BLaER1 treated with 17β-estradiol and CSF1 and Interleukin-3, amounts not matched to agents 10 nM and 100 nM (cell line): ENCODE results near the gene VMAC.

Experiments used
- H3K27ac ChIP-seq, 11 experiments: shearing (Covaris generic); formaldehyde crosslinking; 2 replicates each; pipeline ENCODE4 v1.8.1; 2022
- H3K27me3 ChIP-seq, 11 experiments: shearing (Covaris generic); formaldehyde crosslinking; 2 replicates each; pipeline ENCODE4 v1.8.1; 2022
- H3K36me3 ChIP-seq, 11 experiments: shearing (Covaris generic); formaldehyde crosslinking; 2 replicates each; pipeline ENCODE4 v1.8.1; 2022
- H3K4me1 ChIP-seq, 10 experiments: shearing (Covaris generic); formaldehyde crosslinking; 2 replicates each; pipeline ENCODE4 v1.8.1; 2022
- H3K4me2 ChIP-seq, 11 experiments: shearing (Covaris generic); formaldehyde crosslinking; 2 replicates each; pipeline ENCODE4 v1.8.1; 2022
- H3K4me3 ChIP-seq, 10 experiments: shearing (Covaris generic); formaldehyde crosslinking; 2 replicates each; pipeline ENCODE4 v1.8.1; 2022
- H3K9ac ChIP-seq, 11 experiments: shearing (Covaris generic); formaldehyde crosslinking; 2 replicates each; pipeline ENCODE4 v1.8.1; 2022
- H3K9me3 ChIP-seq, 11 experiments: shearing (Covaris generic); formaldehyde crosslinking; replicated peaks in 1 of 11; 2 replicates each; pipeline ENCODE4 v1.8.1; 2022
- H4K20me1 ChIP-seq, 11 experiments: shearing (Covaris generic); formaldehyde crosslinking; 2 replicates each; pipeline ENCODE4 v1.8.1; 2022
- Cebpa-rat ChIP-seq, 11 experiments: shearing (Covaris generic); IDR thresholded peaks; 2 replicates each; pipeline ENCODE4 v1.8.1; 2022

Gene VMAC

GRCh38 chr19:5910638-5910907, 5.9 kb downstream of the VMAC start:
- no peak for TF ChIP-seq Cebpa-rat (IDR thresholded peaks at IDR 0.05)
- H3K9ac ChIP-seq, result no peak overlapping the region
- H3K27me3 ChIP-seq, result no peaks in the 10 kb centered on the region
- peaks cover 29 to 63% (median 46%) of the 10 kb centered on the region in 11 experiments for H3K36me3 ChIP-seq
- H3K27ac ChIP-seq, result no peak overlapping the region
- peaks cover 1 to 25% (median 13%) of the 10 kb centered on the region in 10 experiments; a peak in 18 of 20 replicates for H3K4me1 ChIP-seq
- no peaks in the 10 kb centered on the region for H3K9me3 ChIP-seq
- no peak overlapping the region for H3K4me3 ChIP-seq
- H3K4me2 ChIP-seq, result no peak overlapping the region
- H4K20me1 ChIP-seq, result peaks cover 0 to 37% (median 0%) of the 10 kb centered on the region in 11 experiments; a peak in 5 of 22 replicates

DNA sequence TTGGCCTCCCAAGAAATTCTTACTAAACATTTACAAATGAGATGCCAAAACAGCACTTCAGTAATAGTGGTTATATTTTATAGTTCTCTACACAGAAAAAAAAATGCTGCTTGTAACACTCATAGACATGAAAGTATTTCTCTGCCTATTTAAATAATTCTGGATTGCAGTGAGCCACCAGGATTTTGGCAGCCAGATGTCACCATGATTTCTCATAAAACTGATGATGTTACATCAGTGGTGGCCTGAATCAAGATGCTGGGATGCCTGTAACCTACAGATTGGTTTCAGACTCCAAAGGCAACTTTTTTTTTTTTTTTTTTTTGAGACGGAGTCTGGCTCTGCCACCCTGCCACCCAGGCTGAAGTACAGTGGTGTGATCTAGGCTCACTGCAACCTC, 6.7 kb downstream of the VMAC start:
- Histone ChIP-seq H3K4me3 (no peak overlapping the region), H3K36me3 (peaks cover 35 to 71% (median 54%) of the 10 kb centered on the region in 11 experiments)

DNA sequence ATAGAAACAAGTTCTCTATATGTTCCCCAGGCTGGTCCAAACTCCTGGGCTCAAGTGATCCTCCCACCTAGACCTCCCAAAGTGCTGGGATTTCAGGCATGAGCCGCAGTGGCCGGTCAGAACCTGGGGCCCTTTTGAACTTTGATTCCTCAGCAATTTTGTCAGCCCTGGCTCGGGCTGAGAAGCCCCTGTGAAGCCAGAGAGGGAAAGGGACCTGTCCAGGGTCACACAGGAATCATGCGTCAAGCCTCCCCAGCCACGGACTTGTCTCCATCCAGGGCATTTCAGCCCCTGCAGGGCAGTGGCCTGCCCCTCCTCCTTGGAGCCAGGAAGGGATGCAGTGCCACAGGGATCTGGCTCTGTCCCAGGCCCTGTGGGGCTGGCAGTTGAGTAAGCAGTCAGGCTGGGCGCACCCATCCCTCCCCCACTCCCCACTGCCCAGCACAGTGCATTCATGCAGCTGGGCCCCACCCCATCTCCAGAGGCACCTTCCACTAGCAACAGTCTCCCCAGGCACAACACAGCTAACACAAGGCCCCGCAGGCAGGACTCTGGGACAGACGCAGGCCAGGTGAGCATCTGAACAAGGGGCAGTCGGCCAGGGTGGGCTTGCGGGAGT, 9.2 kb downstream of the VMAC start, which contains the start of gene CAPS:
CAPS (plus strand) TSS at position 516 of the 619 bp plus-strand sequence. CDS start 153 bp downstream, outside the sequence.
- Histone ChIP-seq H3K4me1 (peaks cover 0 to 9% (median 3%) of the 10 kb centered on the region in 10 experiments; a peak in 7 of 20 replicates), H3K9me3 (no peaks in the 10 kb centered on the region), H4K20me1 (peaks cover 0 to 57% (median 10%) of the 10 kb centered on the region in 11 experiments; a peak in 11 of 22 replicates), H3K27ac (no peak within 1 kb of the TSS), H3K36me3 (peaks cover 56 to 87% (median 74%) of the 10 kb centered on the region in 11 experiments), H3K4me2 (no peak within 1 kb of the TSS), H3K4me3 (no peak within 1 kb of the TSS), H3K9ac (peak within 1 kb of the TSS in 1 of 11 experiments; percentile 18; a peak in 1 of 22 replicates), H3K27me3 (no peaks in the 10 kb centered on the region)
- TF ChIP-seq Cebpa-rat (IDR thresholded peaks at IDR 0.05), result no peak

More for the DNA sequence above, 6.7 kb downstream of the VMAC start:
- no peaks in the 10 kb centered on the region for H3K27me3 ChIP-seq
- H3K9me3 ChIP-seq, result no peaks in the 10 kb centered on the region
- H3K27ac ChIP-seq, result no peak overlapping the region
- H4K20me1 ChIP-seq, result peaks cover 0 to 42% (median 3%) of the 10 kb centered on the region in 11 experiments; a peak in 10 of 22 replicates
- H3K9ac ChIP-seq, result no peak overlapping the region
- peaks cover 0 to 17% (median 10%) of the 10 kb centered on the region in 10 experiments; a peak in 17 of 20 replicates for H3K4me1 ChIP-seq
- no peak for TF ChIP-seq Cebpa-rat (IDR thresholded peaks at IDR 0.05)
- no peak overlapping the region for H3K4me2 ChIP-seq

DNA sequence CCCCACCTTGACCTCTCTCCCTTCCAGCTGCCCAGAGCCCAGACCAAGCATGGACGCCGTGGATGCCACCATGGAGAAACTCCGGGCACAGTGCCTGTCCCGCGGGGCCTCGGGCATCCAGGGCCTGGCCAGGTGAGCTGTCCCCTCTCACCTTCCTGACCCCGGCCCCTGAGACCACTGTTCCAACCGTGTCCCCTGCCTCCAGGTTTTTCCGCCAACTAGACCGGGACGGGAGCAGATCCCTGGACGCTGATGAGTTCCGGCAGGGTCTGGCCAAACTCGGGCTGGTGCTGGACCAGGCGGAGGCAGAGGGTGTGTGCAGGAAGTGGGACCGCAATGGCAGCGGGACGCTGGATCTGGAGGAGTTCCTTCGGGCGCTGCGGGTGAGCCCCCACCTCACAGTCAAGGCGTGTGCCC, 9.7 kb downstream of the VMAC start:
- H3K27me3 ChIP-seq, result no peaks in the 10 kb centered on the region
- H3K4me3 ChIP-seq, result no peak overlapping the region
- TF ChIP-seq Cebpa-rat (IDR thresholded peaks at IDR 0.05), result no peak
- H3K9ac ChIP-seq, result no peak overlapping the region
- peaks cover 0 to 57% (median 10%) of the 10 kb centered on the region in 11 experiments; a peak in 11 of 22 replicates for H4K20me1 ChIP-seq
- H3K4me1 ChIP-seq, result peaks cover 0 to 9% (median 3%) of the 10 kb centered on the region in 10 experiments; a peak in 7 of 20 replicates
- no peak overlapping the region for H3K27ac ChIP-seq
- no peaks in the 10 kb centered on the region for H3K9me3 ChIP-seq
- H3K36me3 ChIP-seq, result peaks cover 56 to 88% (median 74%) of the 10 kb centered on the region in 11 experiments
- H3K4me2 ChIP-seq, result no peak overlapping the region

DNA sequence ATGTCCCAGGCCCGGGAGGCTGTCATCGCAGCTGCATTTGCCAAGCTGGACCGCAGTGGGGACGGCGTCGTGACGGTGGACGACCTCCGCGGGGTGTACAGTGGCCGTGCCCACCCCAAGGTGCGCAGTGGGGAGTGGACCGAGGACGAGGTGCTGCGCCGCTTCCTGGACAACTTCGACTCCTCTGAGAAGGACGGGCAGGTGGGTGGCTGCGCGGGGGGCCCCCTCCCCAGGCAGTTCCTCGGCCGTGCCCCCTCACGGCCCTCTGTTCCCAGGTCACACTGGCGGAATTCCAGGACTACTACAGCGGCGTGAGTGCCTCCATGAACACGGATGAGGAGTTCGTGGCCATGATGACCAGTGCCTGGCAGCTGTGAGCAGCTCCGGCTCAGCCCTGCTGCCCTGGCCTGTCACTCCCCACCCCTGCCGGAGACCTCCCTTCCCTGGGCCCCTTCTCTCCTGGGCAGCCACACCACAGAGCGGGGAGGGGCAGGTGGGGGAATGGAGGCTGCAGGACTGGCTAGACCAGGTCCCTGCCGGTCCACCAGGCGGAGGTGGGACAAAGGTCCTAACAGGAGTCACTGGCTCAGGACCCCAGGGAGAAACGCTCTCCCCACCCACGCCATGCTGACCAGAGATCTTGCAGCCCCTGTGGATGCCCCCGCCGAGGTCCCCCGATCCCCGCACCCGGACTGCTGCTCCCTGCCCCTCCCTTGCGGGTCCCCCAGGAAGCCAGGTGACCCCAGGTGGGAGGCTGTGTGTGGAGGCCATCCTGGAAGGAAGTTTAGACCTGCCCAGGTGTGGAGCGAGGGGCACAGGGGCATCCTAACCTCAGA, 10.5 kb downstream of the VMAC start:
- Histone ChIP-seq H3K9ac (no peak overlapping the region), H3K36me3 (peaks cover 57 to 89% (median 75%) of the 10 kb centered on the region in 11 experiments), H3K27ac (no peak overlapping the region), H3K4me2 (no peak overlapping the region), H3K4me1 (peaks cover 0 to 9% (median 3%) of the 10 kb centered on the region in 10 experiments; a peak in 7 of 20 replicates), H3K4me3 (no peak overlapping the region), H3K9me3 (no peaks in the 10 kb centered on the region), H4K20me1 (peaks cover 0 to 60% (median 10%) of the 10 kb centered on the region in 11 experiments; a peak in 11 of 22 replicates), H3K27me3 (no peaks in the 10 kb centered on the region)
- TF ChIP-seq Cebpa-rat (IDR thresholded peaks at IDR 0.05), result no peak

- Histone ChIP-seq H3K9ac (peak overlapping the region in 1 of 11 experiments; percentile 41; a peak in 1 of 22 replicates), H3K4me3 (no peak overlapping the region), H3K36me3 (peaks cover 61 to 89% (median 76%) of the 10 kb centered on the region in 11 experiments), H3K9me3 (no peaks in the 10 kb centered on the region), H3K4me2 (peak overlapping the region in 1 of 11 experiments; percentile 29; a peak in 1 of 22 replicates), H3K27ac (0 out of 22 replicates have a peak overlapping the region, but pooled peaks of 1 of the 11 experiments have one; percentile 7), H4K20me1 (peaks cover 0 to 66% (median 10%) of the 10 kb centered on the region in 11 experiments; a peak in 11 of 22 replicates), H3K4me1 (peaks cover 0 to 9% (median 3%) of the 10 kb centered on the region in 10 experiments; a peak in 7 of 20 replicates), H3K27me3 (no peaks in the 10 kb centered on the region)
- TF ChIP-seq Cebpa-rat (IDR thresholded peaks at IDR 0.05), result no peak
Measured at GRCh38 chr19:5915782-5916165, 11.1 kb downstream of the VMAC start.

GRCh38 chr19:5916181-5916708, 11.6 kb downstream of the VMAC start:
- H3K27ac ChIP-seq, result 0 out of 22 replicates have a peak overlapping the region, but pooled peaks of 1 of the 11 experiments have one; percentile 7
- H4K20me1 ChIP-seq, result peaks cover 0 to 68% (median 10%) of the 10 kb centered on the region in 11 experiments; a peak in 11 of 22 replicates
- no peak for TF ChIP-seq Cebpa-rat (IDR thresholded peaks at IDR 0.05)
- peak overlapping the region in 3 of 11 experiments; percentile 18 to 29 (median 18); a peak in 3 of 22 replicates for H3K4me2 ChIP-seq
- H3K27me3 ChIP-seq, result no peaks in the 10 kb centered on the region
- peaks cover 66 to 89% (median 77%) of the 10 kb centered on the region in 11 experiments for H3K36me3 ChIP-seq
- peaks cover 0 to 9% (median 3%) of the 10 kb centered on the region in 10 experiments; a peak in 7 of 20 replicates for H3K4me1 ChIP-seq
- H3K4me3 ChIP-seq, result no peak overlapping the region
- H3K9me3 ChIP-seq, result no peaks in the 10 kb centered on the region
- H3K9ac ChIP-seq, result peak overlapping the region in 4 of 11 experiments; percentile 19 to 44 (median 38); a peak in 6 of 22 replicates

DNA sequence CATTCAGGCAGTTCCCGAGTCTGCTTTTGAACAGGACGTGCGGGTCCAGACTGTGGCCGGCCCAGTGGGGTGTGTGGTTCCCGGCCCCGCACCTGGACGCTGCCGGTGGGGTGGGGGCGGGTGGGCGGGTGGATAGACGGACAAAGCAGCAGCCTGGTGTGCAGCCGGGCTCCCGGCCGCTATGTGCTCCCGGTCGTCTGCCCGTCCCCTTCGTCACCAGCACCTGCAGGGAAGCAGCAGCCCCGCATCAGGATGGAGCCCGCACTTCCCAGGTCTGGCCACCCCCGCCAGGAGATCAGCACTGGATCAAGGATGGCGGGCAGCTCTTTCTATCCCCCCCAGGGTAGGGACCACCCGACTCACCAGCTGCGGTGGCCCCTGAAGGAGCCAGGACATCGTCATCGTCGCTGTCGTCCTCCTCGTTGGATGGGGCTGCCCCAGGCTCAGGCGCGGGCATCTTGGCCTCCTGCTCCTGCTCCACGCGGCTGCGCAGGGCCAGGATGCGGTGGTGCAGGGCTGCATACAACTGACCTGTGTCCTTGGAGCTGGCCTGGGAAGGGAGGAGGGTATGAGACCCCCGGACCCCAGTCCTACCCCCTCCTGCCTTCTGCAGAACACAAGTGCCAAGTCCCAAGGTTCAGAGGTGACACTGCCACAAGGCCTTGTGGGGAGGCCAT, 12.9 kb downstream of the VMAC start:
- Histone ChIP-seq H3K9ac (peak overlapping the region in 1 of 11 experiments; percentile 27; a peak in 1 of 22 replicates), H3K27me3 (no peaks in the 10 kb centered on the region), H3K36me3 (peaks cover 79 to 95% (median 89%) of the 10 kb centered on the region in 11 experiments), H3K4me1 (peaks cover 0 to 9% (median 3%) of the 10 kb centered on the region in 10 experiments; a peak in 7 of 20 replicates), H3K27ac (no peak overlapping the region), H3K4me3 (no peak overlapping the region), H3K4me2 (no peak overlapping the region), H3K9me3 (no peaks in the 10 kb centered on the region), H4K20me1 (peaks cover 0 to 80% (median 11%) of the 10 kb centered on the region in 11 experiments; a peak in 13 of 22 replicates)
- TF ChIP-seq Cebpa-rat (IDR thresholded peaks at IDR 0.05), result no peak
